DMS 273 (cell line): Measurements from ENCODE around the gene POLE.

ENCODE experiments used
- DNase-seq: peaks from one replicate; lab custom pipeline; 2025; ENCODE audit not compliant: unreplicated experiment; lab: John Stamatoyannopoulos, UW

Gene POLE

DNA sequence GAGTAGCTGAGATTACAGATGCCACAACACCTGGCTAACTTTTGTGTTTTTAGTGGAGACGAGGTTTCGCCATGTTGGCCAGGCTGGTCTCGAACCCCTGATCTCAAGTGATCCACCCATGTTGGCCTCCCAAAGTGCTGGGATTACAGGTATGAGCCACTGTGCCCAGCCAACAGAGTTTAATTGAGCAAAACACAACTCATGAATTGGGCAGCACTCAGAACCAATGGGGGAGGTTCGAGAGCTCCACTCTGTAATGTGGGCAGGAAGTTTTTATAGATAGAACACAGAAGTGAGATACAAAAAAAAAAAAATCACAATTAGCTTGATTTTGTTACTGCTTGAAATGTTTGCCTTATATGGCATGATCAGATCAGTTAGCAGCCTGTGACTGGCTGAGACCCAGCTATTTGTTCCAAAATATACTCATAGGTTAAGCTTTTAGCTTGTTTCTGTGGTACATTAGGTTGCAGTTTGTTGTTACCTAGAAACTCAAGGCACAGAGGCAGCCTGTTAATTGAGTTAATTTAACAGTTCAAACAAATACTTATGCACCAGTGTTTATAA, 69.9 kb downstream of the POLE start:
- DNase-seq = no peak

- DNase-seq = no peak
Observed at GRCh38 chr12:132615579-132616038, 71.5 kb downstream of the POLE start.

GRCh38 chr12:132614861-132615578, 72.1 kb downstream of the POLE start:
- peak; percentile 82 for DNase-seq

DNA sequence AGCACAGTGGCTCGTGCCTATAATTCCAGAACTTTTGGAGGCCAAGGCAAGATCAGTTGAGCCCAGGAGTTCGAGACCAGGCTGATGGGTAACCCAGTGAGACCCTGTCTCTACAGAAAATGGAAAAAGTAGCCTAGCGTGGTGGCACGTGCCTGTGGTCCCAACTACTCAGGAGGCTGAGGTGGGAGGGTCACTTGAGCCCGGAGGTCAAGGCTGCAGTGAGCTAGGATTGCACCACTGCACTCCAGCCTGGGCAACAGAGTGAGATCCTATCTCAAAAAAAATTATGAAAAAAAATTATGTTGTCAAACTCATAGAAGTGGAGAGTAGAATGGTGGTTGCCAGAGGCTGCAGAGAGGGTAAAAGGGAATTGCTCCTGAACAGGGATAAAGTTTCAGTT, 73.1 kb downstream of the POLE start:
- no peak for DNase-seq

- no peak for DNase-seq
Observed at GRCh38 chr12:132611620-132612019, 75.5 kb downstream of the POLE start.

GRCh38 chr12:132610866-132611602, 76.1 kb downstream of the POLE start:
- no peak for DNase-seq

- DNase-seq = no peak
Observed at GRCh38 chr12:132610051-132610759, 76.9 kb downstream of the POLE start, which contains the start of gene LRCOL1. Gene LRCOL1 (minus strand): TSS chr12:132610582. CDS start chr12:132606251, 4,331 bp downstream.

DNA sequence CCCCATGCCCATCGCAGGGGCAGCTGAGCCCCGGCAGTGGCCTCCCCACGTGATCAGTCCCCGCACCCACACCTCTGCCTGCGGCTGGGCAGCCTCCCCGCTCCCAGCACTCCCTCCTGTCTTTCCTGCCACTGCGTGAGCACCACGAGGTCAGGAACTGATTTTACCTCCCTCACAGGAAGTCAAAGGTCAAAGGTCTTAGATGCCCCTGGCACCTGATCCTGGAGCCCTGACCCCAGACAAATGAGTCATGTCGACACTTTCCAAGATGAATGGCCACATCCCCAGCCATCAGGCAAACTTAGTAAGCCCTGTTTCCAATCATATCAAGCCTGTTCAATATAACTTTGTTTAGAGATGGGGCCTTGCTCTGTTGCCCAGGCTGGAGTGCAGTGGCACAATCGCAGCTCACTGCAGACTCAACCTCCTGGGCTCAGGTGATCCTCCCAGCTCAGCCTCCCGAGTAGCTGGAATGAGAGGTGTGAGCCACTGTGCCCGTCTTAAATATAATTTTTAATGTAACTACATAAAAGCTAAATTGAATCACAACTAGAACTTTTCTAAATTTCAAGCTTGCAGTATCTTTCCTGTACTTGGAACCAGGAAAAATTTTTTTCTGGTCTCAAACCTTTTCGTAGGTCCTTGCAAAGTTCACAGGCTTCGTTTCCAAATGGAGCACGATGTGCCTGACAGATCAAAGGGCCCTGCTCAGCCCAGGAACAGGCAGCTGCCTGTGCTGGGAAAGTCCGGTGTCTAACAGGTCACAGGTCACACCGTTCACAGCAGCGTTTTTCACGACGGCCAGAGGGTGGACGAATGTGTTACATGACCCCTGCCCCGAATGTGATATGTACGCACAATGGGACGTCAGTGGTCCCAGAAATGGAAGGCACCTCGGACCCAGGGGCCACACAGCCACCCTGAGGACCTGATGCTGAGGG, 78.6 kb downstream of the POLE start:
- DNase-seq = no peak

DNA sequence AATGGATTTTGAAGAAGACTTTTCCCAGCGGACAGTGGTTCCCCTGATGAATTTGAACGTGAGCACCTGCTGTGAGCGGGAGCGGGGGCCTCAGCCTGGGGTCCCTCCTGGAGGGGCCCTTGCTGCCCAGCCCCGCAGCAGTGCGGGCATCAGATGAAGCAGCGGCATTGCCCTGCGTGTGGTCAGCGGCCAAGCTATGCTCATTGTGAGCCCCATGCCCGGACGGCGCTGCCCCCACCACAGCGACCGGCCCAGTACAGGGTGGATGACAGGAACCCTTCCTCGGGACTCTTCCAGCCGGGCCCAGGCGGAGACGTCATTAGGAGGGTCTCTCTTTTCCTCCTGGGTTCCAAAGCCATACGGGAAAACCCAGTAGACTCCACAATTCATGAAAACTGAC, 80.2 kb downstream of the POLE start:
- no peak for DNase-seq

DNA sequence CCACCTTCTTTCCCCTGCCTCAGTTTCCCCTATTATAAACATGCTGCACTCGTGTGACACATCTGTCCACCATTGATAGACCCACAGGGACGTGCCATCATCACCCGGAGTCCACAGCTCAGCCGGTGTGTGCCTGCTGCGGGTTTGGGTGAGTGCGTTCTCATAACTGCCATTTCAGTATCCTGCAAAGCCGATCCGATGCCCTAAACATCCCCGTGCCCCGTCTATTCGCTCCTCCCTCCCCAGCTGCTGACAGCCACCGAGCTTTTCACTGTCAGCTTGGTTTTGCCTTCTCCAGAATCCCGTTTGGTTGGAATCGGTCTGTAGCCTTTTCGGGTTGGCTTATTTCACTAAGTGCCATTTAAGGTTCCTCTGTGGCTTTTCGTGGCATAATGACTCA, 80.7 kb downstream of the POLE start:
- DNase-seq = peak; percentile 61

GRCh38 chr12:132605892-132606291, 81.2 kb downstream of the POLE start:
- DNase-seq = no peak

DNA sequence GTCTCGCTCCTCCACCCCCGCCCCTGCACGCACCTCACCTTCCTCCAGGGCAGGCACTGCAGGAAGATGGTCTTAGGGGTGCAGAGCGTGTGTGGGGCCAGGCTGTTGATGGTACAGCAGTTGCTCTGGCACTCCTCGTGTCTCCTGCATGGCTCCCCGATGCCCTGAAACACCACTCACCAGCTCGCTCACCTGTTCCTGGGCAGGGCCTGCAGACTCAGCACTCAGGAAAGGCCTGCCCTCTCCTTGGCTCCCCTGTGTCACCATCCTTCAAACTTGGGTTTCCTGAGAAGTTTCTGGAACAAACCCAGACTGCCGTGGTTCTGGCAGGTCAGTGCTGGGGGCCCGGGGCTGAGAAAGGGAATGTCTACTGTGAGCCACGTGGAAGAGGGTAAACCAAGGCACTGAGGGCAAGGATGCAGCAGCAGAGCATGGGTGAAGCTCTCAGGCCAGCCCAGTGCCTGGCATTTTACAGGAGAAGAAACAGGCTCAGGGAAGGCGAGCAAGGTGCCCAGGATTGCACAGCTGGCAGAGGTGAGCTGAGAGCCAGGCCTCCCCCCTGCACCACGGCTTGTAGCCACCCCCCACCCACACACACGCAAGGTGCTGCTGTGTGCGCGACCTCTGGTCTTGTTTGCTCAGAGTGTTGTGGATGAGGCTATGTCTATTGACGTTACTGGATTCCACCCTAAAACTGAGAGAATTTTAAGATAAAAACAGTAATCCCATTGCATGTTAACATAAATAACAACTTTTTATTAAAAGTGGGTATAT, 82.3 kb downstream of the POLE start:
- DNase-seq = no peak

GRCh38 chr12:132604151-132604618, 83.0 kb downstream of the POLE start:
- peak; percentile 53 for DNase-seq

GRCh38 chr12:132603240-132604150, 83.6 kb downstream of the POLE start:
- no peak for DNase-seq

DNA sequence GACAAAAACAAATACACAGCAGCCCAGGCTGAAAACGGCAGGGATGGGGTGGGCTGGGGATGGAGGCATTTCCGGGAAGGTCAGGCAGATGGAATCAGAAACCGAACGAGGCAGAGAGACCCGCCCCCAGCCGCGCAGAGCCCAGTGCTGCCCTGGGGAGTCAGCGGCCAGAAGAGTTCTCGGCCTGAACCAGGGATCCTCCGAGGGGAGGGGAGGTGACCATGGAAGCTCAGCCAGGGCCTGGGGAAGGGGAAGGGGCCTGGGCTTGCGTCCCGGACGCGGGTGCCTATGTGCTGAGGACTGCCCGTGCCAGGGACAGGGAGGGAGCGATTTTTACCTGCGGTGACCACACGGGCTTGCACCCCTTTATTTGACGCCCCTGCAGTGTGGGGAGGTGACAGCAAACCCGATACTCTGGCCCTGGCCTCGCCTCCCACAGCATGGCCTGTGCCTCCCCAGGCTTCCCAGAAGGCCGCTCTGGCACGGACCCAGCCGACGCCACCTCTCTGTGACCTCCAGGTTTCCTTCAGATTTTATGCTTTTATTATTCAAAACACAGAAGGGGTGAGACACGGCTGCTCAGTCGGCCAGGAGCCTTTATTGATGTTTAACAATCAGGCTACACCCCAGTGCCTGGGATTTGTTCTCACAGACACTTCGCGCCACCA, 84.4 kb downstream of the POLE start:
- DNase-seq = no peak

DNA sequence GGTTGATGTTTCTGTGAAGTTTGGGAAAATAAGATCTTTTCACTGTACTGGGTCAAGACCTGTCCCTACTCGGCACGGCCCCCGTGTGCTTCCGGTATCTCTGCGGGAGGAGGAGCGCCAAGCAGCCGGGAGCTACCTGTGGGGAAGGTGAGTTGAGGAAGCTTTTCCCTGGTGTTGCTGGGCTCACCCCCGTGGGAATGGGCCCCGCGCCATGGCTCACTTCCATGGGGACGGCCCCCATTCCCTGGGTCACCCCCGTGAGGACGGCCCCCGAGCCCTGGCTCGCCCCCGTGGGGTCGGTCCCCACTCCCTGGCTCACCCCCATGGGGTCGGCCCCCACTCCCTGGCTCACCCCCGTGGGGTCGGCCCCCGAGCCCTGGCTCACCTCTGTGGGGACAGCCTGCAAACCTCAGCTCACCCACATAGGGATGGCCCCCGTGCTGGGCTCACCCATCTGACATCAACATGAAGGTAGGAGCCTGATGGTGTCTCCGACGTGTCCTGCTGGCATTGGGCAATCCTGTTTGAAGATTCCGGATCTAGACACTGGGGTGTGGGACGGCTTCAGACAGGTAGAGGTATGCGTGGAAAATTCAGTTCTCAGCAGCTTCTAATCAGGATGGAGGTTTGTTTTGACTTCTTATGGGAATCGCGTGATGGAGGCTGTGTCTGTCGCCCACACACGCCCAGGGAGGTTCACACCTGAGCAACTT, 85.8 kb downstream of the POLE start:
- no peak for DNase-seq
